ENCODE data around the gene SNU13.
"Not testable (repeated sequence)": the region's sequence is repeated elsewhere in the genome, so short reads cannot be mapped to it uniquely, and the experiment has no call there.

Gene SNU13

GRCh38 chr22:41676134-41676533 is 12.5 kb downstream of the SNU13 start:
- DNase-seq = no peak

GRCh38 chr22:41674846-41675340 is 13.8 kb downstream of the SNU13 start:
- DNase-seq = no peak

- no peak for DNase-seq
Measured at GRCh38 chr22:41672780-41673509, 15.7 kb downstream of the SNU13 start.

GRCh38 chr22:41672096-41672495 is 16.6 kb downstream of the SNU13 start:
- DNase-seq = not testable (repeated sequence)

GRCh38 chr22:41668971-41669911 is 19.4 kb downstream of the SNU13 start:
- no peak for DNase-seq

- no peak for DNase-seq
Measured at GRCh38 chr22:41664951-41665350, 23.7 kb downstream of the SNU13 start.

- DNase-seq = no peak
Measured at GRCh38 chr22:41664490-41664889, 24.2 kb downstream of the SNU13 start.

- DNase-seq = not testable (repeated sequence)
Measured at GRCh38 chr22:41663594-41663993, 25.1 kb downstream of the SNU13 start.

GRCh38 chr22:41661713-41662112 is 27.0 kb downstream of the SNU13 start:
- DNase-seq = no peak

GRCh38 chr22:41661088-41661487 is 27.6 kb downstream of the SNU13 start:
- no peak for DNase-seq

- DNase-seq = no peak
Measured at GRCh38 chr22:41660416-41660815, 28.3 kb downstream of the SNU13 start.

- no peak for DNase-seq
Measured at GRCh38 chr22:41659941-41660340, 28.7 kb downstream of the SNU13 start.

GRCh38 chr22:41658869-41659268 is 29.8 kb downstream of the SNU13 start:
- DNase-seq = no peak

GRCh38 chr22:41657709-41658108 is 31.0 kb downstream of the SNU13 start:
- no peak for DNase-seq

GRCh38 chr22:41656556-41656955 is 32.1 kb downstream of the SNU13 start:
- no peak for DNase-seq

GRCh38 chr22:41654322-41654721 is 34.3 kb downstream of the SNU13 start:
- no peak for DNase-seq

- no peak for DNase-seq
Measured at GRCh38 chr22:41650821-41651220, 37.8 kb downstream of the SNU13 start.

- no peak for DNase-seq
Measured at GRCh38 chr22:41650229-41650628, 38.4 kb downstream of the SNU13 start.

- no peak for DNase-seq
Measured at GRCh38 chr22:41648432-41648831, 40.2 kb downstream of the SNU13 start.

- DNase-seq = no peak
Measured at GRCh38 chr22:41647771-41648170, 40.9 kb downstream of the SNU13 start.

- no peak for DNase-seq
Measured at GRCh38 chr22:41642331-41643110, 46.1 kb downstream of the SNU13 start.

GRCh38 chr22:41641854-41642253 is 46.8 kb downstream of the SNU13 start:
- no peak for DNase-seq

- no peak for DNase-seq
Measured at GRCh38 chr22:41638748-41639147, 49.9 kb downstream of the SNU13 start.
